HG03280 (cell line): ENCODE data around the gene RPS27.

Experiments
- ATAC-seq: cut with Tn5 transposase; IDR thresholded peaks from one replicate; pipeline ENCODE4 v1.9.1; 2021; ENCODE audit warnings: mild to moderate bottlenecking, moderate library complexity; ENCODE audit not compliant: unreplicated experiment

The RPS27 gene

DNA sequence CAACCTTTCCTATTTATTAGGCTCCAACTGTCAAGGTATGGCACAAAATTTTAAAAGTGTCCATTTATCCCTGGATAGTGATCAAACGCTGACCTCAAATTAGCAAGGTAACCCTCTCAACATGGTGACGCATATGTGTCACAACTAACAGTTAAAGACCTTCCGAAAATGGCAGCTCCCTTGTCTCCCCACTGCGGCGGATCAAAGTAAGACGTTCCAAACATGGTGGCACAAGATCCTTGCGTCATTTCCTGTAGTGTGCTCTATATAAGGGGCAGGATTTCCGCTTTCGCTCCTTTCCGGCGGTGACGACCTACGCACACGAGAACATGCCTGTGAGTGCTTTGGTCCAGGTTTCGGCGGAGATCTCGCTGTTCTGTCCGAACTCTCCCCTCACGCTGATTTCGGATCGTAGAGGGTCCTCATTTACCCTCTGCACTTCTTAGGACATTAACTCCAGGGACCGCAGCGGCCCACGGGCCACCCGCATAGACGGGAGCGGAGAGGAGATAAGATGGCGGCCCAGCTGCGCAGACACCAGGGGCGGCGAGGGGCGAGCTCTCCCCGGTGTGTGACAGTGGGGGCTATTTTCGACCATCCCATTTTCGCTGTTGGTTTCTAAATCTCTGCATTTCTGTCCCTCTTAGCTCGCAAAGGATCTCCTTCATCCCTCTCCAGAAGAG is at the start of gene RPS27:
TSS of gene RPS27 (plus strand) at position 295 of the 683 bp plus-strand sequence. CDS start at position 330, 35 bp downstream.
- ATAC-seq = peak; percentile 66

DNA sequence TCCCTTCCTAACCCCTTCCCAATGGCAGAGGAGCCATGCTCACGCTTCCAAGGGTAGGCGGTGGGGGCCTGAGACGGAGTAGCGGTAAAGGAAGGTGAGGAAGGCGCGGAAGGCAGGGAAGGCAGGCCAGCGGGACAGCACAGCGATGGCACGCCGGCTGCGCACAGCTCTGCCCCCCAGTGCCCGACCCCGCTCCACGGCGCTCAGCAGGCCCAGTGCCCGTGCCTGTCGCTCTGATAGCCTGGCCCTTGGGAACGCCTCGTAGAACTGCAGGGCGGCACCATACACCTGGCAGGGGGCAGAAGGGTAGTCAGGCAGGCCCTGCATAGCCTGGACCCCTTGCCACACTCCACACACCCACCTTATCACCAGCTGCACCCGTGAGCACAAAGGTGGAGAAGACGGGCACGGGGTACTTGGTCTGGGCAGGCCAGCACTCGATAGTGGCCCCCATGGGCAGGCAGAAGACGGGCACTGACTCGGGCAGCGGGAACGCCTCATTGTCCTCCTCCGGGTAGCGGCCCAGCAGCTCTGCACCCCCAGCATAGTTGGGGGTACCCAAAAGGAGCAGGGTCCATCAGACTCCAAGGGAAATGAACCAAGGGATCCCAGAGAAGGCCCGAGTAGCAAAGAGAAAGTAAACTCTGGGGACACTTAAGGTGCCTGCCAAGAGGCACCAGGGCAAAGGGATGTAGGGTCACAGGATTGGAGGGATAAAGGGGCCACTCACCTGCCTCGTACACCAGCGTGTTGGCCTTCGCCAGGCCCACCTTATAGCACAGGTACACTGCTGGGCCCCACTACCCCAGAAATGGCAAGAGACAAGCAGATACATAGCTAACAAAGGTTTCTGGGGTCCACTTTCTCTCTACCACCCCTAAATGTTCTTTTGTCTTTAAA is 48.5 kb upstream of the RPS27 start:
- no peak for ATAC-seq

GRCh38 chr1:153942766-153943549 is 47.6 kb upstream of the RPS27 start:
- no peak for ATAC-seq

GRCh38 chr1:153944005-153944826 is 46.3 kb upstream of the RPS27 start:
- ATAC-seq = no peak

- ATAC-seq = no peak
Measured at GRCh38 chr1:153944827-153945117, 45.8 kb upstream of the RPS27 start.

- ATAC-seq = no peak
Measured at GRCh38 chr1:153945131-153945794, 45.3 kb upstream of the RPS27 start.

GRCh38 chr1:153945795-153946621 is 44.6 kb upstream of the RPS27 start:
- ATAC-seq = peak; percentile 59

DNA sequence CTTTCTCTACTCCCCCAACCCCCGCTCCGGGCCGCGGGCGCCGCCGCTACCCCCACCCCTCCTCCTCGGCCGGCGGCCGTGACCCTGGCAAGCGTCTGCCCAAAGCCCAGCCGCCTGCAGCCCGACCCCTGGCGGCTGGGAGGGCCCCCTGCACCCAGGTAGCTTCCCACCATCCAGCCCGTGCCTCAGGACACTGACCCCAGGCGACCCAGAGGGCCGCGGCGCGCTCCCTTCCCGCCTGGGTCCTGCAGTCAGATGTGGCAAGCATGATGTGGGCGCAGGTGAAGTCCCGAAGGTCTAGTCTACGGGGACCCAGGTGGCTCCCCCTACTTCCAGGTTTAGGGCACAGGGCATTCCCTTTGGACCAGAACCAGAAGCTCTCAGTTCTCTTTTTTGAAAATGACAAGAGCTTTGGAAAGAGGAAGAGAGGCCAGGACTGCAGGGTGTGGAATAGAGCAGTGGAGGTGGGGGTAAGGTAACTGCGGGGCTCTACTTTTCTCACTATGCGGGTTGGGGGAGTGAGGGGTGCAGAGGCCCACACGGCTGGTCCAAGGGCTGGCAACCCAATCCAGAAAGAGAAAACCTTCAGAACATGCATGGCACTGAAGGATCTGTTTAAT is 43.8 kb upstream of the RPS27 start, which contains the start of gene DENND4B:
TSS of gene DENND4B (minus strand) at position 97 of the 620 bp plus-strand sequence. CDS start 2,344 bp downstream, outside the sequence.
- peak; percentile 73 for ATAC-seq

GRCh38 chr1:153951183-153951582 is 39.4 kb upstream of the RPS27 start:
- ATAC-seq = no peak

GRCh38 chr1:153951801-153952200 is 38.8 kb upstream of the RPS27 start:
- ATAC-seq = no peak

GRCh38 chr1:153953859-153954365 is 36.6 kb upstream of the RPS27 start:
- no peak for ATAC-seq

DNA sequence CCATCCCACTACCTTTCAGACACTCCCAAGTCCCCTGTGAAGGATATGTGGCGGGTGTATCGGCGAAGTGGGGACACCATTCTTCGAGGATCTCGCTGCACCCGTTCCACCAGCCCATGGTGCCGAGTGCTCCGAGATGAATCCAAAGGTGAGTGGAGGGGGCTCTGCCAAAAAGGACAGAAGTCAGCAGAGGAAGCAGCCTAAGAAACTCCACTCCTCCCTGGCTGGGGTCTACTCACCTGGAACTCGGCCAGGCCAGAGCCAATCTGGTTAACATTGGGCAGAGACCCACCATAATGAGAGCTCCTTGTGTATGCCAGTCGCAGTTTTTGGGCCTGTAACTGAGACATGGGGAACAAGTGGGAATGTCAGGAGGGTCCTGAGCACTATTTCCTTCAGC is 35.7 kb upstream of the RPS27 start:
- no peak for ATAC-seq

DNA sequence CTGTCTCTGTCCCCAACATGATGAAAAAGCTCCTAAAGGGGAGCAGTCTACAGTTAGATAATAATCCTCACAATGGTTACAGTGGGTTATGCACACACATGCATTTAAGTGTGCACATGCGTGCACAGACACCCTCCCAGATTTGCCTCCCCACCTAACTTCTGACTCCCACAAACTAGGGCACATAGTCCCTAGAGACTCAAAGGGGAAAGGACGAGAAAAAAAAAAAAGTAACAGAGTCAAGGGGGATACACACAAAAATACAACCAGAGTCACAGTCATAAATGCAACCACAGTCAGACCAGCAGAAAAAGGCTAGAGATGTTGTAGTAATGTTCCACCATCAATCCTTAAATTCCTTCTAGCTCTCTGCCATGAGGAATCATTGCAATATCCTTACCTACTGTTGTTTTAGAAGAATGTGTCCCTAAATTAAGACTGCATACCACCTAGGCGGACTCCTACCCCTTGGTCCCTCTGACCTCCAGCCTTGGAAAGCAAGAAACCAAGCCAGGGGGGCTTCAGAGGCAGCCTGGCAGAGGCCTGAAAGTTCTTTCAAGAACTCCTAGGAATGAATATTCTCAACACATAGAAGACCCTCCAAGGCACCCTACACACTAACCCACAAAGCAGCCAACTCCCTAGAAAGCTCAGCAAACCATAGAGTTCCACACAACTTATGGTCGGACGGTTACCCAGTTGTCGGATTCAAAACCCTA is 33.4 kb upstream of the RPS27 start:
- no peak for ATAC-seq

DNA sequence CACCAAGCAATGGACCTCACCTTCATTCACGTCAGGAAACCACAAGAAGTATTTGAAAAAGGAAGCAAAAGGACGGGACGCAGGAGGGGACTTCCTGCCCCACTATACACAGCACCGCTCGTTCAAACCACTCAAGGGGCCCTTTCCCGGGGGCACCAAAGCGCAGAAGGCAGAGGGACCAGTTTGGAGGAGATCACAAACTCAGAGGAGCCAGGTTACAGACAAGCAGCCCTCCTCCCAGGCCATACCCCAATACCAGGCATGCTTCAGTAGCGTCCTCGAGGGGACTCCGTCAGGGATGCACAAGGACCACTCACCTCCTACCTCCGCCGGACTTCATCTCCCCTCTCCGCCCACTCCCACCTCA is 32.8 kb upstream of the RPS27 start:
- ATAC-seq = peak; percentile 11

DNA sequence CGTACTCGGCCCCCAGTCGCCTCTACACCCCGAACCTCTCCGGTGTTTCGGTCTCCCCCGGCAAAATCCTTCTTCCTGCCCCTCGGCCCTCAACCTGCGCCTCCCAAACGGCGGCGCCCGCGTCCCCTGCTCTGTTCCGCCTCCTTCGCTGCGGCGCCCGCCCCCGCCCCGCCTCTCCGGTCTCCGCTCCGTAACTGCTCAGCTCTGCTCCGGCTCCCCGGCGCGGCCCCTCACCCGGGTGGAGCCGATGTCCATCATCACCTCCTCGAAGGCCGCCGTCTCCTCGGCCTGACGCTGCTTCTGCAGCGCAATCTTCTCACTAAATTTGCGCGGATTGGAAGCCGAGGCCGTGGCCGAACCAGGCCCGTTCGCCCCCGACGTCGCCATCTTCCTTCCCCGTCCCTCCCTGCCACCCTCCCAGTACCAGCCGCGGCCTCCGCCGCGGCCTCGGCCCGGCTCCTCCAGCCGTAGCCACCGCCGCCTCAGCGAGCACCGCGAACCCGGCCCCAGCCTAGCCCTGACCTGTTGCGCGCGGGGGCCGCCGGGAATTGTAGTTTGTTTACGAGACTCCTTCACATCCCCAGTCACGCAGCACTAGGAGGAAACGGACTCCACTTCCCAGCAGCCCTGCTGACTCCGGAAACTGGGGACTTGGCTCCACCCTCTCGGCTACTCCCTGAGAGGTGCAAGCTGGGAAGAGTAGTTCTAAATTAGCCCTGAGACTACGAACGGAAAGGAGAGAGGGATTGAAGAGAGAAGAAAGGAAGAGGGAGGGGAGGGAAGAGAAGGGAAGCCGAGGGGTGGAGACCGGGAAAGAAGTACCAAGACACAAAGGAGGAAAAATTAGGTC is 32.2 kb upstream of the RPS27 start, which contains the start of gene CRTC2:
TSS of gene CRTC2 (minus strand) at position 502 of the 850 bp plus-strand sequence. CDS start at position 387, 115 bp downstream.
- ATAC-seq = peak; percentile 71

GRCh38 chr1:153958961-153959260 is 31.7 kb upstream of the RPS27 start:
- no peak for ATAC-seq

DNA sequence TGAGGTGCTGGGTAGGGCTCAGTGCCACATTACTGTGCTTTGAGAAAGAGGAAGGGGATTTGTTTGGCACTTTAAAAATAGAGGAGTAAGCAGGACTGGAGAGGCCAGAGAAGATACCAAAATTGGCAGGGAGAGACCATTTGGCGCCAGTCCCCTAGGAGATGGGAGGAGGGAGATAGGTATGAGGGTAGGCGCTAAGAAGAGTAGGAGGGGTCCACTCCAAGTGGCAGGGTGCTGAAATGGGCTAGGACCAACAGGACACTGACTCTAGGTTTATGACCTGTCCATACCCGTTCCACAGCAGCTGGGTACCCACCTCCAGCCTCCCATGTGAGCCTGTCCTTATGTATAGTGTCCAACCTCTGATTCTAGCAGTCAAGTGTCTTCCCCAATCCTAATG is 31.1 kb upstream of the RPS27 start:
- no peak for ATAC-seq
